C4-2B (cell line): ENCODE measurements around the gene ZMYM4.

Experiments
- CTCF ChIP-seq: fragments of 450-650 bp; conservative IDR thresholded peaks from 2 replicates; pipeline ENCODE4 v1.5.1; 2017; ENCODE audit warnings: mild to moderate bottlenecking
- ZFX ChIP-seq: fragments of 450-650 bp; IDR thresholded peaks from 2 replicates; pipeline ENCODE4 v1.6.1; 2017

- no peak for TF ChIP-seq CTCF
- TF ChIP-seq ZFX: no peak
Observed at GRCh38 chr1:35255276-35255675, 13.2 kb upstream of the ZMYM4 start.
